Left hindlimb (tissue), 1 donor: ENCODE data around the gene TPSAB1.

ENCODE experiments used
- DNase-seq: peaks from one replicate; pipeline ENCODE4 v3.0.0-alpha.2; 2018

The TPSAB1 gene

DNA sequence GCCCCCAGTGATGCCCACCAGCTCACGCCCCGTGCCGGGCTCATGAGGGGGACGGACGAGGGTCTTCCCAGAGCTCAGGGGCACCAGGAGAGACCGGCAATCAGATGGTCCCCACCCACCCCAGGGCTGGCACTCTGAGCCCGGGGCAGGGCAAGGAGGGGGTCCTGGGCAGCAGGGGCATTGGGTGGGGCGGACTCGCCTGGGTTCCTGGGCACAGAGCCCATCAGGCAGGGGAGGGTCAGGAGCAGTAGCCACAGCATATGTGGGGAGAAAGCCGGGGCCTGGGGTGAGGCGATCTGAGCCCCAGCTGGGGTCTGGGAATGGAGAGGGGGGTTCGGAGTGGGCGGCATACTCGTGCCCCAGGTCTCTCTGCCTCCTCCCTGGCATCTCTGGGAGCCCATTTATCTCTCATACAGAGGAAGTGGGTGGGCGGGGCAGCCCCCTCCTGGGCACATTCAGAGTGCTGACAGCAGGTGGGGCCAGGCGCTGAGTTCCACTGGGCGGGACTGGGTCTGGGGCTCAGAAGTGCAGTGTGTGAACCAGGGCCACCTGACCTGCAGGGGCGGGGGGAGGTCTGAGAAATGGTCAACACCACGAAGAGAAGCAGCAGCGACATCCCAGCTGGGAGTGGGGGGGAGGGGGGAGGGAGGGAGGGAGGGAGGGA lies 48.4 kb downstream of the TPSAB1 start:
- no peak for DNase-seq

DNA sequence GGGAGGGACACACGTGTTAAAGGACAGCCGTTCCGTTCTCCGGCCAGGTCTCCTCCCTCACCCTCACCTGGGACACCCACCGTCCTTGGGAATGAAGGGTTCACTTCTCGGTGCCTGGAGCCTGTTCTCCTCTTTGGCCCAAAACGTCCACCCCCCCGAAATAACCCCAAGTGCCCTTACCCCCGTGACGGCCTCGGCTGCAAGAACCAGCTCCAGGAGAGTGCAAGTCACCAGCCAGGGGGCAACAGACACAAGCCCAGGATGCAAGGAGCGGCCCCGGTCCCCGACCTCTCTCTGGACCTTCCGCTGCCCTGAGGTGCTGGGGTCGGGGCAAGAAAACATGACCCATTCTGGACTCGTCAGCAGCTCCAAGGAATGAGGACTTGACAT lies 49.0 kb downstream of the TPSAB1 start:
- no peak for DNase-seq

DNA sequence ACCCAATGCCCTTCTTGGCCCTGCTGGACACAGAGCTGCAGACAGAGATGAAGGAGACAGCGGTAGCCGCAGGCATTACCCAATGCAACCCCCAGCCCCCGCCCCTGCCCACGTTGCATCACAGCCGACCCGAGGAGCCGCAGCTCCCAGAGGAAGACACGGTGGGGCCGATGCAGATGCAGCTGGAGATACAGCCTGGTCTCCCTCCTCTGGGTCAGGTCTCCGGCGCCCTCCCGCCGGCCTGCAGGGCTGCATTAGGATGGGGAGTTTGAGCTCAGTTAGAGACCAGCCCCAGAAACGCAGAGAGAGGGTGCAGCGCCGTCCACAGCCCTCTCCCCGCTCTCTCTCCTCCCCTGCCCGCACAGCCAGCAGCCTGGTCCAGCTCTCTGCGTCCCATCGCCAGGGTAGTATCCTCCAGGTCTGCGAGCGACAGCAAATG lies 49.6 kb downstream of the TPSAB1 start:
- no peak for DNase-seq

DNA sequence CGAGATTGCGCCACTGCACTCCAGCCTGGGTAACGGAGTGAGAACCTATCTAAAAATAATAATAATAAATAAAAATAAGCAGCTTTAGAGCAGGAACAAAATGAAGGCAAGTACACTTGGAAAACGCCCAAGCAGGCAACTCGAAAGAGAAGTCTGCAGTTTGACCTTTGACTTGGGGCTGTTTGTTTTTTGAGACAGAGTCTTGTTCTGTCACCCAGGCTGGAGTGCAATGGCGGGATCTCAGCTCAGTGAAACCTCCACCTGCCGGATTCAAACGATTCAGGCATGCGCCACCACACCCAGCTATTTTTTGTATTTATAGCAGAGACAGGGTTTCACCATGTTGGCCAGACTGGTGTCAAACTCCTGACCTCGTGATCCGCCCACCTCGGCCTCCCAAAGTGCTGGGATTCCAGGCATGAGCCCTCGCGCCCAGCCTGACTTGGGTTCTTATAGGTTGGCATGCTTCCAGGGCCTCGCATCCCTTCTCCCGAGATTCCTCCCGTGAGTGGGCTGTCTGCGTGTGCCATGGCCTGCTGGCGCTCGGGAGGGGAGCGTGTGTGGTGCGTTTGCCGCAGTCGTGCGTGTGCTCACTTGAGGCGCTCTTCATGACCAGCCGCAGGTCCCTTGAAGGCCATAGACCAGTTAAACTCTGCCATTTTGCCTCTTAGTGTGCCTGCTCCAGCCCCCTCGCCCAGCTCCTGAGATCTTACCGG lies 50.5 kb downstream of the TPSAB1 start:
- no peak for DNase-seq

DNA sequence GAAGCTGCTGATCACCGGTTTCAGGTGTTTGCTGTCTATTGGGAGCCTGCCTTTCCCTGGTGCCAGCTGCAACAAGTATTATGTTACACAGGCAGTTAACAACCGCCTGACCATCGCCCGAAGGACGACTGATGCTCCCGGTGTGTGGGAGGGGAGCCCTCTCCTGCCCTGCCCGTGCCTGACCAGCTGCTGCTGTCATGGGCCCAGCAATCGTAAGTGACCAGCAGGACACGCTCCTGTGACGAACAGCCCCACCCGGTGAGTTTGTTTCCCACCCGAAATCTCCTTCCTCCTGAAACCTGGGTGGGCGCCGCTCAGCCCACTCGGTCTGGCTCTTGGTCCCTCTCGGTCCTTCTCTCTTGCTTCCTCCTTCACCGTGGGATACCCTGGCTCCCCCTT lies 51.1 kb downstream of the TPSAB1 start:
- no peak for DNase-seq
